Activated CD4-positive, alpha-beta T cell treated with anti-CD3 and anti-CD28 coated beads, Interleukin-2, amount 10 ng/mL, durations not matched to agents 7 days and 5 days (primary cell): ENCODE data around the gene PTPN11. TPM values are rescaled to one million over a fixed set of nuclear protein-coding genes. Genes with fewer than 3 reads are reported as not detected.
"Not testable (repeated sequence)": the region's sequence is repeated elsewhere in the genome, so short reads cannot be mapped to it uniquely, and the experiment has no call there.

Experiments used
- CTCF ChIA-PET: fragments of 350-600 bp; sonication (Branson Sonifier 250); formaldehyde crosslinking; loops from one replicate; lab custom pipeline; 2021; ENCODE audit warnings: antibody characterized with exemption; lab: Charles Lee
- POLR2A ChIA-PET: fragments of 350-600 bp; sonication (Branson Sonifier 250); formaldehyde crosslinking; loops from one replicate; lab custom pipeline; 2021; ENCODE audit warnings: antibody characterized with exemption; lab: Charles Lee
- DNase-seq: peaks from one replicate; pipeline ENCODE4 v3.0.0-alpha.2; 2020
- H3K27ac Mint-ChIP-seq: one replicate; pipeline ENCODE4 v1.8.0; 2021; ENCODE audit warnings: mild to moderate bottlenecking, moderate library complexity, mixed read lengths
- H3K27me3 Mint-ChIP-seq: one replicate; pipeline ENCODE4 v1.8.0; 2021; ENCODE audit warnings: mixed read lengths
- H3K36me3 Mint-ChIP-seq: one replicate; pipeline ENCODE4 v1.8.0; 2021; ENCODE audit warnings: low read depth, mixed read lengths
- H3K4me1 Mint-ChIP-seq: one replicate; pipeline ENCODE4 v1.8.0; 2021; ENCODE audit warnings: mixed read lengths
- H3K4me3 Mint-ChIP-seq: one replicate; pipeline ENCODE4 v1.8.0; 2021; ENCODE audit warnings: mild to moderate bottlenecking, moderate library complexity, mixed read lengths
- H3K9me3 Mint-ChIP-seq: one replicate; pipeline ENCODE4 v1.8.0; 2021; ENCODE audit warnings: mixed read lengths
- total RNA-seq, 2 experiments: library from RNA; stranded (reverse); gene quantifications; one replicate each; pipeline ENCODE4 v1.2.3, GENCODE V29; 2021

Gene PTPN11
- total RNA-seq, 2 experiments from 2014 or later, result 79.2 to 84.4 TPM

GRCh38 chr12:112418273-112418607, 507 bp upstream of the PTPN11 start:
- Mint-ChIP-seq H3K36me3 (peaks cover 12% of the 10 kb centered on the region), H3K4me3 (peak overlapping the region; percentile 93), H3K9me3 (no peaks in the 10 kb centered on the region), H3K27ac (peak overlapping the region; percentile 96), H3K4me1 (peaks cover 41% of the 10 kb centered on the region), H3K27me3 (no peaks in the 10 kb centered on the region)
- DNase-seq, result no peak
- ChIA-PET CTCF (interaction anchor here (0.6 kb wide), 1 partner anchor 8 kb away, joined by 3 read pairs; no protein-coding TSS in a partner anchor), POLR2A (no interaction called here)

DNA sequence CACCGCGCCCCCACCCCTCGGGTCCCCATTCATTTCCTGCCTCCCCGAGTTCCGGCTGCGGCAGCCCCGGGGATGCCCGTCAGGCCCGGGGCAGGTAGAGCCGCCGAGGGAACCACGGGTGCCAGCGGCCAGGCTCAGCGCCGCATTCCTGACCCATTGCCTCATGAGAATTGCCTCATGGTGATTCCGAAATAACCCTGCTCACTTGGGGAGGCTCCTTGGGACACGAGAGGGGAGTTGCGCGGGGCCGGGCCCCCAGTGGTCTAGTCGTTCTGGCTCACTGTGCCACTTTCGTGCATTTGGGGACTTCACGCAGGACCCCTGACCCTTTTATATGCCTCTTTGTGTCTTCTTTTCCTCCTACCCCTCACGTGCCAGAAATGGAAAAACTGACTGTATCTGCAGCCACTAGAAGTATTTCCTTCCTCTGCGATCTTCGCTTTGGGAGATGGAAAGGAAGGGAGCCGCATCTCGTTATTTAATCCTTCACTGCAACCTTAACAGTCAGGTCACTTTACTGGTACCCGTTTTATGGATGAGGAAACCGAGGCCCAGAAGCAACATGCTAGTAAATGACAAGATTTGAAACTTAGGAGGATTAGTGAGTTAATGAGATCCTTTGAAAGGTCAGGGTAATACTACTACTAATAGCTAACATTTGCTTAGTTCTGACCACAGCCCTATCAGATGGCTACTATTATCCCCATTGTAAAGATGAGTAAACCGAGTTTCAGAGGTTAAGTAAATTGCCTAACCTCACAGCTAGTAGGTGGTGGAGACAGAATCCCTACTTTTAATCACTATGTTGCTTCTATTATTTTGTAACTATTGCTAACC, 768 bp downstream of the PTPN11 start:
- Mint-ChIP-seq H3K27me3 (no peaks in the 10 kb centered on the region), H3K9me3 (no peaks in the 10 kb centered on the region), H3K4me1 (peaks cover 47% of the 10 kb centered on the region), H3K36me3 (peaks cover 12% of the 10 kb centered on the region), H3K27ac (peak overlapping the region; percentile 90), H3K4me3 (peak overlapping the region; percentile 89)
- DNase-seq, result peak; percentile 29
- ChIA-PET CTCF (no interaction called here), POLR2A (no interaction called here)

DNA sequence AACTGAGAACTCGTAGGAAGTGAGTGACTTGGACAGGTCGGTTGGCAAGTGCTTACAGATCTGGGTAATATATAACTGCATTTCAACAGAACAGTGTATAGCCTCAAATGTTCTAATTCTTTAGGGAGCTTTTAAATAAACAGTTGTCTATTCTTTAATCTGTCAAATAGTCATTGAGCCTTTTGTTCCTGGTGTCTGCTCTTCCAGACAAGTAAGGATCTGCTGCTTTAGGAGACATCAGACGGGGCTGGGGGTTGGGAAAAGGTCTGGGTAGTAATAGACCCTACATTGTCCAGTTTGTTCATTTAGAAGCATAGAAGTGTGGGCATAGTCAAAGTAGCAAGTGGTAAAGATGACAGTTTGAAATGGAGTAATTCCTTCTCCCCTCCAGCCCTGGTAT, 2.0 kb downstream of the PTPN11 start:
- ChIA-PET CTCF (interaction anchor here (0.6 kb wide), 2 partner anchors 137 to 542 kb away, joined by 4 to 5 read pairs; no protein-coding TSS in a partner anchor), POLR2A (no interaction called here)
- DNase-seq, result no peak
- Mint-ChIP-seq H3K36me3 (peaks cover 12% of the 10 kb centered on the region), H3K4me1 (peaks cover 51% of the 10 kb centered on the region), H3K9me3 (no peaks in the 10 kb centered on the region), H3K27me3 (no peaks in the 10 kb centered on the region), H3K27ac (peak overlapping the region; percentile 85), H3K4me3 (peak overlapping the region; percentile 89)

- no peak for DNase-seq
- no peak overlapping the region for H3K27ac Mint-ChIP-seq
- POLR2A ChIA-PET, result no interaction called here
- H3K36me3 Mint-ChIP-seq, result peaks cover 12% of the 10 kb centered on the region
- H3K27me3 Mint-ChIP-seq, result no peaks in the 10 kb centered on the region
- CTCF ChIA-PET, result interaction anchor here (0.6 kb wide), 1 partner anchor 138 kb away, joined by 4 read pairs; no protein-coding TSS in a partner anchor
- no peak overlapping the region for H3K4me3 Mint-ChIP-seq
- H3K9me3 Mint-ChIP-seq, result no peaks in the 10 kb centered on the region
- H3K4me1 Mint-ChIP-seq, result peaks cover 53% of the 10 kb centered on the region
Observed at GRCh38 chr12:112421363-112421762, 2.6 kb downstream of the PTPN11 start.

- H3K27ac Mint-ChIP-seq, result no peak overlapping the region
- ChIA-PET CTCF (no interaction called here), POLR2A (no interaction called here)
- no peak for DNase-seq
- peaks cover 13% of the 10 kb centered on the region for H3K36me3 Mint-ChIP-seq
- H3K4me3 Mint-ChIP-seq, result no peak overlapping the region
- H3K4me1 Mint-ChIP-seq, result peaks cover 49% of the 10 kb centered on the region
- H3K27me3 Mint-ChIP-seq, result no peaks in the 10 kb centered on the region
- H3K9me3 Mint-ChIP-seq, result no peaks in the 10 kb centered on the region
Observed at GRCh38 chr12:112422531-112422930, 3.8 kb downstream of the PTPN11 start.

DNA sequence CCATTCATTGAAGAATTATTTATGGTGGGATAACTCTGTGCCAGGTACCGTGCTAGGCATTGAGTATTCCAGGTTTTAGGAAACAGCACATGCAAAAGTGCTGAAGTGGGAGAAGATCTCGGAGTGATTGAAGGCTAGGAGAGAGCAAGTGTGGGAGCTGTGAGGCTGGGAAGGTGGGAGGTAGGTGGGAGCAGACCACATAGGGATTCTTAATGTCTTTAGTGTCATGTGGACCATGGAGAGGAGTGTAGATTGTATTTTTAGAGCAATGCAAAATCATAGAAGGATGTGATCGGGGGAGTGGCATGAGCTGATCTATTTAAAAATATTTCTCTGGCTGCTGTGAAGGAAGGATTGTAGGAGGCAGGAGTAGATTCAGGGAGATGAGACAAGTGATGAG, 5.4 kb downstream of the PTPN11 start:
- ChIA-PET CTCF (interaction anchor here (0.6 to 0.7 kb wide), 2 partner anchors 88 to 738 kb away, joined by 3 to 4 read pairs; partner anchors contain the start of genes ACAD10 and BRAP), POLR2A (no interaction called here)
- no peak for DNase-seq
- Mint-ChIP-seq H3K4me3 (no peak overlapping the region), H3K9me3 (no peaks in the 10 kb centered on the region), H3K27me3 (no peaks in the 10 kb centered on the region), H3K27ac (no peak overlapping the region), H3K36me3 (peaks cover 20% of the 10 kb centered on the region), H3K4me1 (peaks cover 51% of the 10 kb centered on the region)

DNA sequence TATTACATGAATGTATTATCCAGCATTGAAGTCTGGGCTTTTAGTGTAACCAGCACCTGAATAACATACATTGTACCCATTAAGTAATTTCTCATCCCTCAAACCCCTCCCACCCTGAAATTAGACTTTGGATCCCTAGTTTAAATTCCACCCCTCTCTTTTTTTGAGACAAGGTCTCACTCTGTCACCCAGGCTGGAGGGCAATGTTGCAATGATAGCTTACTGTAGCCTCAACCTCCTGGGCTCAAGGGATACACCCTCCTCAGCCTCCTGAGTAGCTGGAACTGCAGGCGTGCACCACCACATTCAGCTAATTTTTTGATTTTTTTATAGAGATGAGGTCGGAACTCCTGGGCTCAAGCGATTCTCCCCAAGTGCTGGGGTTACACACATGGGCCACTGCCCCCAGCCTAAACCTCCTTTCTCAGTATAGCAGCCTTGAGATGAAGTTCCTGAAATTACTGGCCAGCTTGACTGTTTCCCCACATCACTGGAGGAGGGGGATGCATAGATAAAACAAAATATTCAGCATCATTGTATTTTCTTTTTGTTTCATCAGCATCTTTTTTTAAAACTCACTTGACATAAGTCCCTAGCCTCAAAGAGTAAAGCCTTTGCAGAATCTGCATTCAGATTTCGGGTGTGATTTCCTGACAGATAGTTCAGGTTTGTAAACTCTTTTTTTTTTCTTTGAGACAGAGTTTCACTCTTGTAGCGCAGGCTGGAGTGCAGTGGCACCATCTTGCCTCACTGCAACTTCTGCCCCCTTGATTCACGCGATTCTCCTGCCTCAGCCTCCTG, 7.0 kb downstream of the PTPN11 start:
- Mint-ChIP-seq H3K9me3 (no peaks in the 10 kb centered on the region), H3K36me3 (peaks cover 13% of the 10 kb centered on the region), H3K4me3 (no peak overlapping the region), H3K27me3 (no peaks in the 10 kb centered on the region), H3K27ac (peak overlapping the region; percentile 5), H3K4me1 (peaks cover 42% of the 10 kb centered on the region)
- DNase-seq, result no peak
- ChIA-PET POLR2A (no interaction called here), CTCF (interaction anchor here (0.7 to 1.1 kb wide), 3 partner anchors 54 to 410 kb away, joined by 3 to 5 read pairs (median 3); no protein-coding TSS in a partner anchor)

DNA sequence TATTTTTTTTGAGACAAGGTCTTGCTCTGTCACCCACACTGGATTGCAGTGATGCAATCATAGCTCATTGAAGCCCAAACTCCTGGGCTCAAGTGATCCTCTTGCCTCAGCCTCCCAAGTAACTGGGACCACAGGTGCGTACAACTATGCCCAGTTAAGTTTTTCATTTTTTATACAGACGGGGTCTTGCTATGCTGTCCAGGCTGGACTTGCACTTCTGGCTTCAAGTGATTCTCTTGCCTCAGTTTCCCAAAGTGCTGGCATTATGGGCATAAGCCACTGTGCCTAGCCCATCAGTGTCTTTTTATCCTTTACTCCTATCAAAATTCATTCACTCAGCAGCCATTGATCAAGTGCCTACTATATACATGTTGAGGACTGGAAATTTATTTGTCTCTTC, 9.0 kb downstream of the PTPN11 start:
- peaks cover 39% of the 10 kb centered on the region for H3K4me1 Mint-ChIP-seq
- POLR2A ChIA-PET, result no interaction called here
- DNase-seq, result no peak

DNA sequence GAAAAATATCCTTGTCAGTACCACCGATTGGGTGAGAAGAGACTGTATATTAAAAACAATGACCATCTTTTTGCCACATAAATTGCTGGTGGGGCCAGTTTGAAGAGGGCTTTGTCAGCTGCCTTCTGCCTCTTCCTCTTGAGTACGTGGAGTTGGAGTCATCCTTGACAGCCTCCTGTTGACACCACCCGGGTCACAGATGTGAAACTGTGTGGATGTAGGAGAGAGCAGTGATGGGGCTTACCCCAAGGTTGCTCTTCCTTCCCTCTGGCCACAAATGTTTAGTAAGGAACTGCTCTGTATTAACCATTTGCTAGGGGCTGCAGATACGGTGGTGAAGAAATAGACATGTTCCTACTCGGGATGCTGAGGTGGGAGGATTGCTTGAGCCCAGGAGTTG, 12.2 kb downstream of the PTPN11 start:
- Mint-ChIP-seq H3K36me3 (peaks cover 13% of the 10 kb centered on the region), H3K27ac (no peak overlapping the region), H3K27me3 (no peaks in the 10 kb centered on the region), H3K4me3 (no peak overlapping the region), H3K9me3 (no peaks in the 10 kb centered on the region), H3K4me1 (peaks cover 25% of the 10 kb centered on the region)
- ChIA-PET CTCF (no interaction called here), POLR2A (interaction anchor here (0.6 kb wide), 1 partner anchor 46 kb away, joined by 6 read pairs; no protein-coding TSS in a partner anchor)
- no peak for DNase-seq

More for the DNA sequence above, 9.0 kb downstream of the PTPN11 start:
- H3K36me3 Mint-ChIP-seq, result peaks cover 16% of the 10 kb centered on the region
- H3K27ac Mint-ChIP-seq, result no peak overlapping the region
- H3K4me3 Mint-ChIP-seq, result no peak overlapping the region
- H3K9me3 Mint-ChIP-seq, result no peaks in the 10 kb centered on the region
- CTCF ChIA-PET, result no interaction called here
- H3K27me3 Mint-ChIP-seq, result no peaks in the 10 kb centered on the region

- no peak for DNase-seq
- ChIA-PET POLR2A (no interaction called here), CTCF (no interaction called here)
- Mint-ChIP-seq H3K9me3 (no peaks in the 10 kb centered on the region), H3K4me1 (peaks cover 23% of the 10 kb centered on the region), H3K4me3 (no peak overlapping the region), H3K36me3 (peaks cover 12% of the 10 kb centered on the region), H3K27me3 (no peaks in the 10 kb centered on the region), H3K27ac (no peak overlapping the region)
Observed at GRCh38 chr12:112431965-112432364, 13.2 kb downstream of the PTPN11 start.

- ChIA-PET POLR2A (no interaction called here), CTCF (no interaction called here)
- peaks cover 7% of the 10 kb centered on the region for H3K36me3 Mint-ChIP-seq
- DNase-seq, result no peak
- H3K27ac Mint-ChIP-seq, result no peak overlapping the region
- H3K4me3 Mint-ChIP-seq, result no peak overlapping the region
- no peaks in the 10 kb centered on the region for H3K27me3 Mint-ChIP-seq
- H3K4me1 Mint-ChIP-seq, result peaks cover 26% of the 10 kb centered on the region
- no peaks in the 10 kb centered on the region for H3K9me3 Mint-ChIP-seq
Observed at GRCh38 chr12:112433551-112433950, 14.8 kb downstream of the PTPN11 start.

- H3K27me3 Mint-ChIP-seq, DNase-seq, POLR2A ChIA-PET, H3K4me1 Mint-ChIP-seq, H3K36me3 Mint-ChIP-seq, CTCF ChIA-PET, H3K4me3 Mint-ChIP-seq, H3K27ac Mint-ChIP-seq, H3K9me3 Mint-ChIP-seq: not testable (repeated sequence)
Observed at GRCh38 chr12:112438645-112439044, 19.9 kb downstream of the PTPN11 start.

- no peak overlapping the region for H3K4me3 Mint-ChIP-seq
- POLR2A ChIA-PET, result interaction anchor here (0.6 kb wide), 1 partner anchor 840 kb away, joined by 3 read pairs; the partner anchor contains the start of gene ATXN2
- H3K4me1 Mint-ChIP-seq, result peaks cover 9% of the 10 kb centered on the region
- CTCF ChIA-PET, result interaction anchor here (0.6 kb wide), 1 partner anchor 1644 kb away, joined by 5 read pairs; no protein-coding TSS in a partner anchor
- H3K27ac Mint-ChIP-seq, result no peak overlapping the region
- no peaks in the 10 kb centered on the region for H3K9me3 Mint-ChIP-seq
- DNase-seq, result no peak
- H3K36me3 Mint-ChIP-seq, result no peaks in the 10 kb centered on the region
- H3K27me3 Mint-ChIP-seq, result no peaks in the 10 kb centered on the region
Observed at GRCh38 chr12:112439769-112440168, 21.0 kb downstream of the PTPN11 start.
